Medulla oblongata (tissue), 1 donor: ENCODE results near the gene DNM1.

Experiments
- DNase-seq: peaks from one replicate; pipeline ENCODE4 v3.0.0-alpha.2; 2015; ENCODE audit errors: extremely low spot score

DNM1 gene

DNA sequence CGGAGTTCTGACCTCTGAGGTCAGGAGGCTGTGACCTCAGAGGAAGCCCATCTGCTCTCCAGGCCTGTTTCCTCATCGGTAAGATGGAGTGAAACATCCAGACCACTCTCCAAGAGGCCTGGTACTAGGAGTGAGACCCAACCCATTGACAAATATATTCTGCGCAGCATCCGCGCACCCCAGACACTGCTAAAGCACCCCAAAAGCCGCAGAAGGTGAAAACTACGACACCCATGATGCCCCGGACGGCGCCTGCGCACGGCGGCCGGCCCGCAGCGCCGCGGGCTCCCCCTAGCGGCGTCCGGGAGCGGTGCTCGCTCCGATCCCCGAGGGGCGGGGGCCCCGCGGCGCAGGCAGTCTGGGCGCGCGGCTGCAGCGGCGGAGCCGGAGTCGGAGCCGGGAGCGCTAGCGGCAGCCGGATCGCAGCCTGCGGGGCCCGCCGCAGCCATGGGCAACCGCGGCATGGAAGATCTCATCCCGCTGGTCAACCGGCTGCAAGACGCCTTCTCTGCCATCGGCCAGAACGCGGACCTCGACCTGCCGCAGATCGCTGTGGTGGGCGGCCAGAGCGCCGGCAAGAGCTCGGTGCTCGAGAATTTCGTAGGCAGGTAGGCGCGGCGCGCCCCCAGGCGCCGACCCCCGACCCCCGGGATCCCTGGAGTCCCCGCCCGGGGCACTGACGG, at the start of gene DNM1:
Gene DNM1, plus strand, starts transcription at position 356 of the 683 bp plus-strand sequence. Its CDS starts 92 bp downstream, at position 448.
- peak; percentile 64 for DNase-seq

- no peak for DNase-seq
Measured at GRCh38 chr9:128153947-128154695, 49.1 kb upstream of the DNM1 start.

DNA sequence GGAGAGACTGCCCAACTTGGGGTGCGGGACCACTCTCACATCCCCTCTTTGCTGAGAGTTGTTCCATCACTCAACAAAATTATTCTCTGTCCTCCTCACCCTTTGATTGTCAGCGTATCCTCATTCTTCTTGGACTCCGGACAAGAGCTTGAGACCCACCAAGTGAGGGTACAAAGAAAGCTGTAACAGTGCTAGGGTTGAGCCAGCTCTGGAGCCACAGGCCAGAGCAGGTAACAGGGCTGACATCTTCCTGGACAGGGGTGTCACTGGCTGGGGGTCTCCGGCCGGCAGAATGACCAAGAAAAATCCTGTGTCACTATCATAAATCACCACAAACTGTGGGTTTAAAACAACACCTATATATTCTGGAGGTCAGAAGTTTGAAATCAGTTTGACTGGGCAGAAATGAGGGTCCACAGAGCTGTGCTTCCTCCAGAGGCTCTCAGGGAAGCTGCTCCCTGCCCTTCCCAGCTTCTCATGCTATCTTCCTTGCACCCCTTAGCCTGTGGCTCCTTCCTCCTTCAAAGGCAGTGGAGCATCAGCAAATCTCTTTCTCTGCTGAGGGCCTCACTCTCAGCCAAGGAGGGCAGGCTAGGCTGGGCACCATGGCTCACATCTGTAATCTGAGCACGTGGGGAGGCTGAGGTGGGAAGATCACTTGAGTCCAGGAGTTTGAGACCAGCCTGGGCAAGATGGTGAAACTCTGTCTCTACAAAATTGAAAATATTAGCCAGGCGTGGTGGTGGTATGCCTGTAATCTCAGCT, 47.3 kb upstream of the DNM1 start:
- DNase-seq = no peak

DNA sequence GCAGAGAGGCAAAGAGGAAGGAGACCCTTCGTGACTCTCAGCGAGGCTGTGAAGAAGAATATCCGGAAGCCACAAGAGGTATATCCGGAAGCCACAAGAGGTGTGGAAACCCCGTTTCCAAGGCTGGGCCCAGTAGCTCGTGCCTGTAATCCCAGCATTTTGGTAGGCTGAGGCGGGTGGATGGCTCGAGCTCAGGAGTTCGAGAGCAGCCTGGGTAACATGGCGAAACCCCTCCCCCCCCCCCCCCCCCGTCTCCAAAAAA, 43.7 kb upstream of the DNM1 start:
- DNase-seq = peak; percentile 9

DNA sequence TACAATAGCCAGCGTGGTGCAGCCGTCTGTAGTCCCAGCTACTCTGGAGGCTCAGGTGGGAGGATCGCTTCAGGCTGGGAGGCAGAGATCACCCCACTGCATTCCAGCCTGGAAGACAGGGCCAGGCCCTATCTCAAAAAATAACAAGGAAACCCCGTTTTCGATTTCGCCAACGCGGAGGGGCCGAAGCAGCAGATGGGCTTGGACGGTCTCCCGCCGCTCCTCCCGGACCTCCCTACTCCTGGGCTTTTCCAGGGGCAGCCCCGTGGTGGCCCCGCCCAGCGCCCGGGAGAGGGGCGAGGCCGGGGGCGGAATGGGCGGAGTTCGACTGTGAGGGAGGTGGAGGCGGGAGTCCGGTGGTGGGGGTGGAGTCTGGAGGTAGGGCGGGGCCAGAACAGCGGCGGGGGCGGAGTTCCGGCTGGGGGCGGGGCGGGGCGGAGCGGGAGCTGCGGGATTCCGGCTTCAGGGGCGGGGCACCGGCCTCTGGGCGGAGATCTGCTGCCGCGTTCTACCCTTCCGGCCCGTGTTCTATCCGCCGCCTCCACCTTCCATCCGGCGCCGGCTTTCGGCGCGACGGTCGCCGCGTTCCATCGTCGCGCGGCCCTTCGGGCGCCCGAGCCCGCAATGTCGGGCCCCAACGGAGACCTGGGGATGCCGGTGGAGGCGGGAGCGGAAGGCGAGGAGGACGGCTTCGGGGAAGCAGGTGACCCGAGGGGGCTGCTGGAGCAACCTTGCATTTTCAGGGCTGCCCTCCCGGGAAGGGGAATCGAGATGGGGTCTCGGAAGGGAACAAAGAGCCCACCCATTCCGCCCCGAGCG, 43.2 kb upstream of the DNM1 start, which contains the start of gene BBLN:
Gene BBLN, plus strand, starts transcription at position 482 of the 819 bp plus-strand sequence. Its CDS starts 143 bp downstream, at position 625.
- peak; percentile 95 for DNase-seq

DNA sequence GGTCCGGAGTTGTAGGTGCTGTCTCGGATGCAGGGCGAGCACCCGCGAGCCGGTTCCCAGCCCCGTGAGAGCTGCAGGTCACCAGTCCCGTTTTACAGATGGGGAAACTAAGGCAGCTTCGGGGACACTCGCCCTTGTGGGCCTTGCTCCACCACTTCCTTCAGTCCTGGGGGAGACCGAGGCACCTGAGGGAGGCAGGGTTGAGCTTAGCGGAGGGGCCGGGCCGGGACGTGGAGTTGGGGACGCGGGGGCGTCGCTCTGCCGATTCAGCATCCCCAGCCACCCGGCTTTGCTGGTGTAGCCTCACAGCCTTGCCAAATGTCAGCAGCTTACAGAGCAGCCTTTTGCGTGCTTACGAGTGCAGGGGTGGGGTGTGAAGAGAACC, 42.6 kb upstream of the DNM1 start:
- DNase-seq = peak; percentile 7

DNA sequence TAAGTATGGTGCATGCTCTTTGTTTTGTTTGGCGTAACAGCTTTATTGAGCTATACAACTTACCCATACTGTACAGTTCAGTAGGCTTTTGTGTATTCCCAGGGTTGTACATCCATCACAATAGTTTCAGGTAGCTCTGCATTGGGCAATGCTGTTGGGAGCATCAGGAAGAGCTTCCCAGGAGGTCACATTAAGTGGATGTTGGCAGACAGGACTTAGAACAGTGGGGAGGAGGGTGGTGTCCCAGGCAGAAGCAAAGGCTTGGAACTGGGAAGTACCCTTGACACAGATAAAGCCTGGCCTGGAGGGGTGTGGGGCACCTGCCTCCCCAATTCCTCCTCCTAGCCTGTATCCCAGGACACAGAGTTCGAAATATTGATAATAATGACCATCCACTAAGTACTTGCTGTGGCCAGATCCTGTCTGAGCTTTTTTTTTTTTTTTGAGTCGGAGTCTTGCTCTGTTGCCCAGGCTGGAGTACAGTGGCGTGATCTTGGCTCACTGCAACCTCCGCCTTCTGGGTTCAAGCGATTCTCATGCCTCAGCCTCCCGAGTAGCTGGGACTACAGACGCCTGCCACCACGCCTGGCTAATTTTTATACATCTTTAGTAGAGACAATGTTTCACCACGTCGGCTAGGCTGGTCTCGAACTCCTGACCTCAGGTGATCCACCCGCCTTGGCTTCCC, 41.8 kb upstream of the DNM1 start:
- no peak for DNase-seq

DNA sequence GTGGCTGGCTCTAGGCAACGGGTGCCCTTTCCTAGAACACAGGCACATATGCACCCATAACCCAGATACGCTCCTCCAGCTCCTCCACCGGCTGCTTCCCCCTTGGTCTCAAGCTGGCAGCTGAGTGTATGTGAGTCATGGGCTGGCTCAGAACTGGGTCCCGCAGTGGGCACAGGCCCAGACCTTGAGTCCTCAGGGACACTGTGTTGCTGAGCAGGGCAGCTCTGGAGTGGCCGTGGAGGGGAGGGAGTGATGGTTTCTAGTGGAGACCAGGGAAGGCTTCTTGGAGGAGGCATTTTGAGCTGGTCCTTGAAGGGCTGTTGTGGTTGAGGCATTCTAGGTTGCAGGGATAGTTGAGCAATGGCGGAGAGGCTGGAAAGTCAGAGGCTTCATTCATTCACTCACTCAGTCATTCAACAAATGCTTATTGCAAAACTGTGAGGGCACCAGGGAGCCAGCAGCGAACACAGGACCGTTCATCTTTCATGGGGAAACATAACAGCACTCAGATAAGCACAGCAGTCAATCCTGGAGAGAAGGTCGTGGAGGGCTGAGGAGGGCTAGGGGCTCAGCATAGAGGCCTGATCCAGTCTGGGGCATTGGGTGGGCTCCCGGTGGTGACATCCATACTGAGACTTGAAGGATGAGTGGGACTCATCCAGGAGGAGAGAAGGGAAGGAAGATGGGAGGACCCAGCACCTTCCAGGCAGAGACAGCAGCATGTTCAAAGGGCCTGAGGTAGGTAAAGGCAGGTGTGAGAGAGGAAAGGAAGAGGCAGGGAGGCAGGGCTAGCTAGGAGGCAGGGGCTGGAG, 40.8 kb upstream of the DNM1 start:
- DNase-seq = peak; percentile 36

GRCh38 chr9:128163027-128163515, 40.1 kb upstream of the DNM1 start:
- no peak for DNase-seq

GRCh38 chr9:128163523-128164306, 39.5 kb upstream of the DNM1 start:
- DNase-seq = no peak

GRCh38 chr9:128164307-128164885, 38.8 kb upstream of the DNM1 start:
- no peak for DNase-seq

- DNase-seq = no peak
Measured at GRCh38 chr9:128166169-128166568, 37.0 kb upstream of the DNM1 start.

GRCh38 chr9:128167209-128167608, 36.0 kb upstream of the DNM1 start:
- DNase-seq = no peak

- DNase-seq = no peak
Measured at GRCh38 chr9:128168731-128169308, 34.4 kb upstream of the DNM1 start.

DNA sequence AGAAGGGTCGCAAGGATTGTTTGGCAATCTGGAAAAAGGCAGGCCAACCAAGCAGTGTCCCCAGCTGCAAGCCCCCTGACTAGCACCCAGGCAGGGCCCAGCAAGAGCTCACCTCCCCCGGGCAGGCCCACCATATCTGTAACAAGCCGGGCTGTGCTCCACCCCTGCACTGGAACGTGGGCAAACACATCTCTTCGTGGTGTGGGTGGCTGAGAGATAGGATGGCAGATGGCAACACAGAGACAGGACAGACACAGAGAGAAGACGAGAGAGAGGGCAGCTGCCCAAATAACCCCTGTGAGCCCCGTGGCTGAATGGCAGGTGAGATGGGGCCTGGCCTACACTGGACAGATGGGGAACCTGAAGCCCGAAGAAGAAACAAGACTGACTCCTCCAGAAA, 33.7 kb upstream of the DNM1 start:
- DNase-seq = no peak

GRCh38 chr9:128169925-128170324, 33.3 kb upstream of the DNM1 start:
- DNase-seq = no peak

- DNase-seq = no peak
Measured at GRCh38 chr9:128174062-128174461, 29.1 kb upstream of the DNM1 start.

DNA sequence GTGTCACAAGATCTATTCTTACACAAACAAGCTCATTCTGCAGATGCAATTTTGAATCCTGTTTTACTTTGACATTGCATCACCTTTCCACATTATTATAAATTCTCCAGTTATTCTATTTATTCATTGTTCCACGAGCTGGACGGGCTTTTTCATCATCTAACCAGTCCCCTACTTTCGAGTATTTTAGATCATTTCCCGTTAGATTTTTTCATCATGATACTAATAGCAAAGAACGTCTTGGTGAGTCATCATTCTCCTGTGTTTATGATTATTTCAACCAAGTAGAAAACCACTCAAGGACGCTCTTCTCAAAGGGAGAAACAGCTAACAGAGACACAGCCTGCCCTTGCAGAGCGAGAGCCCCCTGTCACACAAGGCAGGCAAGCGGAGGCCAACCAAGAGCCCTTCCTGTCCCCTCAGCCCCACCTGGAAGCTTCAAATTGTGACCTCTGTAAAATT, 28.0 kb upstream of the DNM1 start:
- no peak for DNase-seq

GRCh38 chr9:128175726-128176125, 27.5 kb upstream of the DNM1 start:
- no peak for DNase-seq
